ENCODE results near the gene CAPN5. TPM values are rescaled to one million over a fixed set of nuclear protein-coding genes. Genes with fewer than 3 reads are reported as not detected.

The CAPN5 gene
- total RNA-seq, 1 experiment from 2014 or later = 17.3 TPM

DNA sequence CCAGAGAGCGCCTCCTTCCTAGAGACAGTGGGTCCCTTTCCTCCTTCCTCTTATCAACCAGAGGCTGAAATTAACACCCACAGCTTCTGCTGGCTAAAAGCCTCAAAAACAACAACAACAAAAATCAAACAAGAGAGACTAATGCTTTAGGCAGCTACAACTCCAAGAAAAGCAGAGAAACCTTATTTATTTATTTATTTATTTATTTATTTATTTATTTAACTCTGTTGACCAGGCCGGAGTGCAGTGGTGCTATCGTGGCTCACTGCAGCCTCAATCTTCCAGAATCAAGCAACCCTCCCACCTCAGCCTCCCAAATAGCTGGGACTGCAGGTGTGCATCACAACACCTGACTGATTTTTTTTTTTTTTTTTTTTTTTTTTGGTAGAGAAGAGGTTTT lies 35.2 kb upstream of the CAPN5 start:
- H3K36me3 ChIP-seq (ENCODE audit: control insufficient read depth, insufficient read depth, low read length) = no peaks in the 10 kb centered on the region
- H3K27me3 ChIP-seq (ENCODE audit: control insufficient read depth, insufficient read depth, low read length) = no peaks in the 10 kb centered on the region
- no peak overlapping the region for H3K4me3 ChIP-seq (ENCODE audit: low read depth in 2 of 2, low read length in 2 of 2)
- TF ChIP-seq SIN3A (IDR thresholded peaks at IDR 0.05; ENCODE audit: borderline replicate concordance, insufficient read depth, low read depth, low read length) = no peak
- TF ChIP-seq, protein P1, sequence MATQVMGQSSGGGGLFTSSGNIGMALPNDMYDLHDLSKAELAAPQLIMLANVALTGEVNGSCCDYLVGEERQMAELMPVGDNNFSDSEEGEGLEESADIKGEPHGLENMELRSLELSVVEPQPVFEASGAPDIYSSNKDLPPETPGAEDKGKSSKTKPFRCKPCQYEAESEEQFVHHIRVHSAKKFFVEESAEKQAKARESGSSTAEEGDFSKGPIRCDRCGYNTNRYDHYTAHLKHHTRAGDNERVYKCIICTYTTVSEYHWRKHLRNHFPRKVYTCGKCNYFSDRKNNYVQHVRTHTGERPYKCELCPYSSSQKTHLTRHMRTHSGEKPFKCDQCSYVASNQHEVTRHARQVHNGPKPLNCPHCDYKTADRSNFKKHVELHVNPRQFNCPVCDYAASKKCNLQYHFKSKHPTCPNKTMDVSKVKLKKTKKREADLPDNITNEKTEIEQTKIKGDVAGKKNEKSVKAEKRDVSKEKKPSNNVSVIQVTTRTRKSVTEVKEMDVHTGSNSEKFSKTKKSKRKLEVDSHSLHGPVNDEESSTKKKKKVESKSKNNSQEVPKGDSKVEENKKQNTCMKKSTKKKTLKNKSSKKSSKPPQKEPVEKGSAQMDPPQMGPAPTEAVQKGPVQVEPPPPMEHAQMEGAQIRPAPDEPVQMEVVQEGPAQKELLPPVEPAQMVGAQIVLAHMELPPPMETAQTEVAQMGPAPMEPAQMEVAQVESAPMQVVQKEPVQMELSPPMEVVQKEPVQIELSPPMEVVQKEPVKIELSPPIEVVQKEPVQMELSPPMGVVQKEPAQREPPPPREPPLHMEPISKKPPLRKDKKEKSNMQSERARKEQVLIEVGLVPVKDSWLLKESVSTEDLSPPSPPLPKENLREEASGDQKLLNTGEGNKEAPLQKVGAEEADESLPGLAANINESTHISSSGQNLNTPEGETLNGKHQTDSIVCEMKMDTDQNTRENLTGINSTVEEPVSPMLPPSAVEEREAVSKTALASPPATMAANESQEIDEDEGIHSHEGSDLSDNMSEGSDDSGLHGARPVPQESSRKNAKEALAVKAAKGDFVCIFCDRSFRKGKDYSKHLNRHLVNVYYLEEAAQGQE (IDR thresholded peaks at IDR 0.05; ENCODE audit: insufficient read depth in 1 of 2, low read depth in 2 of 2, low read length in 1 of 2) = no peak
- TF ChIP-seq TCF7L2 (IDR thresholded peaks at IDR 0.05; ENCODE audit: low read depth, low read length) = no peak
- TF ChIP-seq POLR2AphosphoS5 (IDR thresholded peaks at IDR 0.05; ENCODE audit: low read depth, low read length) = no peak
- TF ChIP-seq, protein P2, sequence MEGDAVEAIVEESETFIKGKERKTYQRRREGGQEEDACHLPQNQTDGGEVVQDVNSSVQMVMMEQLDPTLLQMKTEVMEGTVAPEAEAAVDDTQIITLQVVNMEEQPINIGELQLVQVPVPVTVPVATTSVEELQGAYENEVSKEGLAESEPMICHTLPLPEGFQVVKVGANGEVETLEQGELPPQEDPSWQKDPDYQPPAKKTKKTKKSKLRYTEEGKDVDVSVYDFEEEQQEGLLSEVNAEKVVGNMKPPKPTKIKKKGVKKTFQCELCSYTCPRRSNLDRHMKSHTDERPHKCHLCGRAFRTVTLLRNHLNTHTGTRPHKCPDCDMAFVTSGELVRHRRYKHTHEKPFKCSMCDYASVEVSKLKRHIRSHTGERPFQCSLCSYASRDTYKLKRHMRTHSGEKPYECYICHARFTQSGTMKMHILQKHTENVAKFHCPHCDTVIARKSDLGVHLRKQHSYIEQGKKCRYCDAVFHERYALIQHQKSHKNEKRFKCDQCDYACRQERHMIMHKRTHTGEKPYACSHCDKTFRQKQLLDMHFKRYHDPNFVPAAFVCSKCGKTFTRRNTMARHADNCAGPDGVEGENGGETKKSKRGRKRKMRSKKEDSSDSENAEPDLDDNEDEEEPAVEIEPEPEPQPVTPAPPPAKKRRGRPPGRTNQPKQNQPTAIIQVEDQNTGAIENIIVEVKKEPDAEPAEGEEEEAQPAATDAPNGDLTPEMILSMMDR (IDR thresholded peaks at IDR 0.05) = no peak
- H3K9me3 ChIP-seq (ENCODE audit: control insufficient read depth, insufficient read depth, low read depth, low read length) = no peaks in the 10 kb centered on the region
- H3K27ac ChIP-seq (ENCODE audit: low read length) = no peak overlapping the region
- POLR2A ChIA-PET = no interaction called here
- in situ Hi-C loops (cut with HindIII; ENCODE audit: low pct_unique_long_range_greater_than_20kb, low sequenced_read_pairs) (no loop called here), intact Hi-C loops (cut with micrococcal nuclease; ENCODE audit: unreplicated experiment) (no loop called here)
- no peak for ATAC-seq
- H3K4me1 ChIP-seq (ENCODE audit: control insufficient read depth, insufficient read depth, low read length) = peaks cover 13% of the 10 kb centered on the region
- BruUV-seq (replicated peaks) = no TSS peak
- CTCF ChIA-PET = interaction anchor here (0.6 kb wide), 1 partner anchor 197 kb away, joined by 4 read pairs; no protein-coding TSS in a partner anchor
- no peak for DNase-seq (ENCODE audit: low read depth, low spot score)

DNA sequence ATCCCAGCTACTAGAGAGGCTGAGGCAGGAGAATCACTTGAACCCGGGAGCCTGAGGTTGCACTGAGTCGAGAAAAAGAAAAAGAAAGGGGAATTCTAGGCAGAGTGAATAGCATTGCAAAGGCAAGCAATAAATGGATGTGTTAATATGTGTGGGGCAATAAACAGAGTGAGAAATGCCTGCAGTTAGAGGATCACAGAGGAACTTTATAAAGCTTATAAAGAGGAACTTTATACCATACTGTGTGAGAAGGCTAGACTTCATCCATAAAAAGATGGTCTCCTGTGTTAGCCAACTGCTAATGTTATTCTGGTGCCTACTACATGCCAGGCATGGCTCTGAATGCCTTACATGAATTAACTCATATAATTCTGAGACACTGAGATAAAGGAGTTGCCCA lies 31.7 kb upstream of the CAPN5 start:
- no peaks in the 10 kb centered on the region for H3K27me3 ChIP-seq (ENCODE audit: control insufficient read depth, insufficient read depth, low read length)
- POLR2A ChIA-PET = no interaction called here
- CTCF ChIA-PET = no interaction called here
- no TSS peak for BruUV-seq (replicated peaks)
- TF ChIP-seq TCF7L2 (IDR thresholded peaks at IDR 0.05; ENCODE audit: low read depth, low read length) = no peak
- TF ChIP-seq POLR2AphosphoS5 (IDR thresholded peaks at IDR 0.05; ENCODE audit: low read depth, low read length) = no peak
- TF ChIP-seq, protein P1 (IDR thresholded peaks at IDR 0.05; ENCODE audit: insufficient read depth in 1 of 2, low read depth in 2 of 2, low read length in 1 of 2) = no peak
- TF ChIP-seq, protein P2 (IDR thresholded peaks at IDR 0.05) = no peak
- TF ChIP-seq SIN3A (IDR thresholded peaks at IDR 0.05; ENCODE audit: borderline replicate concordance, insufficient read depth, low read depth, low read length) = no peak
- H3K4me1 ChIP-seq (ENCODE audit: control insufficient read depth, insufficient read depth, low read length) = peaks cover 28% of the 10 kb centered on the region
- ATAC-seq = no peak
- H3K36me3 ChIP-seq (ENCODE audit: control insufficient read depth, insufficient read depth, low read length) = no peaks in the 10 kb centered on the region
- in situ Hi-C loops (cut with HindIII; ENCODE audit: low pct_unique_long_range_greater_than_20kb, low sequenced_read_pairs) (no loop called here), intact Hi-C loops (cut with micrococcal nuclease; ENCODE audit: unreplicated experiment) (loop anchor here (5.0 kb wide), 3 partner anchors 113 to 303 kb away; no protein-coding TSS in a partner anchor)
- no peaks in the 10 kb centered on the region for H3K9me3 ChIP-seq (ENCODE audit: control insufficient read depth, insufficient read depth, low read depth, low read length)
- H3K27ac ChIP-seq (ENCODE audit: low read length) = no peak overlapping the region
- no peak for DNase-seq (ENCODE audit: low read depth, low spot score)
- H3K4me3 ChIP-seq (ENCODE audit: low read depth in 2 of 2, low read length in 2 of 2) = no peak overlapping the region
